Body of pancreas (tissue), 4 donors: ENCODE data around the gene FOXJ3.

Experiments
- POLR2A ChIP-seq, 3 donors: fragments of 450-650 bp; IDR thresholded peaks; one replicate each; pipeline ENCODE4 v1.6.1; 2016; ENCODE audit warnings: antibody characterized with exemption in 3 of 3, mild to moderate bottlenecking in 2 of 3
- TF ChIP-seq, protein P1 (sequence below), 7 experiments: fragments of 450-650 bp in 4 of 7; fragments of 200-600 bp in 3 of 7; sonication (generic) in 3 of 7; IDR thresholded peaks; one replicate each; pipeline ENCODE4 v1.5.1; 2016 to 2019; ENCODE audit warnings: antibody characterized with exemption in 7 of 7

DNA sequence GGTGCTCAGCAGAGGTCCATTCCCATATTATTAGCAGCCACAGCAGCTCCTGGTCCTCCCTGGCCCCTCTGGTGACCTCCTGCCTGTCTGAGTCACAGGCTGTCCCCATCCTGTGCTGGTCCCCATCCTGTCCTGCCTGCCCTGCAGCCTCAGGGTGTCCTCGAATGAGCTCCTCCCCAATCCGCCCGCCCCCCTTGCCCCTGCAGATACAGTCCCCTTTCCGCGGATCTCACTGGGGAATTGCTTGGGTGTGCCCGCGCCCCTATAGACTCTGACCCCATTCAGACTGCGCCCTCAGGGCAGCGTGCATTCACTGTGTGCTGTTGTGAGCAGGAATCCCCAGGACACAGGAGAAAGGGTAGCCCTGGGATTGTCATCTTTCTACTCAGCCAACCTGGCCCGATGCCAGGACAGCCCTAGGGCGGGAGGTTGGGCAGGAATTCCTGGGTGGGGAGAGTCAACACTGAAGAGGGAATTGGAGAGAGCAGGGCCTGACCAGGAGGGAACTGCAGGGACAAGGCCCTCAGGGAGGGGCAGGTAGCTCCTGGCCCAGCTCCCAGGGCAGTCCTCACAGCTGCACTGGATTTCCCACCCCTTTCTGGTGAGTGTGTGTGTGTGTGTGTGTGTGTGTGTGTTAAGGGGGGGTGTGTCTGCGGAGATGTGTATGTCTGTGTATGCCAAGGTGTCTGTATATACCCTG lies 169.4 kb downstream of the FOXJ3 start:
- TF ChIP-seq, protein P1, sequence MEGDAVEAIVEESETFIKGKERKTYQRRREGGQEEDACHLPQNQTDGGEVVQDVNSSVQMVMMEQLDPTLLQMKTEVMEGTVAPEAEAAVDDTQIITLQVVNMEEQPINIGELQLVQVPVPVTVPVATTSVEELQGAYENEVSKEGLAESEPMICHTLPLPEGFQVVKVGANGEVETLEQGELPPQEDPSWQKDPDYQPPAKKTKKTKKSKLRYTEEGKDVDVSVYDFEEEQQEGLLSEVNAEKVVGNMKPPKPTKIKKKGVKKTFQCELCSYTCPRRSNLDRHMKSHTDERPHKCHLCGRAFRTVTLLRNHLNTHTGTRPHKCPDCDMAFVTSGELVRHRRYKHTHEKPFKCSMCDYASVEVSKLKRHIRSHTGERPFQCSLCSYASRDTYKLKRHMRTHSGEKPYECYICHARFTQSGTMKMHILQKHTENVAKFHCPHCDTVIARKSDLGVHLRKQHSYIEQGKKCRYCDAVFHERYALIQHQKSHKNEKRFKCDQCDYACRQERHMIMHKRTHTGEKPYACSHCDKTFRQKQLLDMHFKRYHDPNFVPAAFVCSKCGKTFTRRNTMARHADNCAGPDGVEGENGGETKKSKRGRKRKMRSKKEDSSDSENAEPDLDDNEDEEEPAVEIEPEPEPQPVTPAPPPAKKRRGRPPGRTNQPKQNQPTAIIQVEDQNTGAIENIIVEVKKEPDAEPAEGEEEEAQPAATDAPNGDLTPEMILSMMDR (IDR thresholded peaks at IDR 0.05): no peak
- TF ChIP-seq POLR2A (IDR thresholded peaks at IDR 0.05): no peak
